Endothelial cell of hepatic sinusoid (primary cell): Measurements from ENCODE around the gene RELB.

Experiments
- in situ Hi-C: cut with HindIII; loops from 2 replicates; pipeline ENCODE4 v1.10.0; 2017; ENCODE audit warnings: low sequenced_read_pairs

RELB gene, protein sequence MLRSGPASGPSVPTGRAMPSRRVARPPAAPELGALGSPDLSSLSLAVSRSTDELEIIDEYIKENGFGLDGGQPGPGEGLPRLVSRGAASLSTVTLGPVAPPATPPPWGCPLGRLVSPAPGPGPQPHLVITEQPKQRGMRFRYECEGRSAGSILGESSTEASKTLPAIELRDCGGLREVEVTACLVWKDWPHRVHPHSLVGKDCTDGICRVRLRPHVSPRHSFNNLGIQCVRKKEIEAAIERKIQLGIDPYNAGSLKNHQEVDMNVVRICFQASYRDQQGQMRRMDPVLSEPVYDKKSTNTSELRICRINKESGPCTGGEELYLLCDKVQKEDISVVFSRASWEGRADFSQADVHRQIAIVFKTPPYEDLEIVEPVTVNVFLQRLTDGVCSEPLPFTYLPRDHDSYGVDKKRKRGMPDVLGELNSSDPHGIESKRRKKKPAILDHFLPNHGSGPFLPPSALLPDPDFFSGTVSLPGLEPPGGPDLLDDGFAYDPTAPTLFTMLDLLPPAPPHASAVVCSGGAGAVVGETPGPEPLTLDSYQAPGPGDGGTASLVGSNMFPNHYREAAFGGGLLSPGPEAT

DNA sequence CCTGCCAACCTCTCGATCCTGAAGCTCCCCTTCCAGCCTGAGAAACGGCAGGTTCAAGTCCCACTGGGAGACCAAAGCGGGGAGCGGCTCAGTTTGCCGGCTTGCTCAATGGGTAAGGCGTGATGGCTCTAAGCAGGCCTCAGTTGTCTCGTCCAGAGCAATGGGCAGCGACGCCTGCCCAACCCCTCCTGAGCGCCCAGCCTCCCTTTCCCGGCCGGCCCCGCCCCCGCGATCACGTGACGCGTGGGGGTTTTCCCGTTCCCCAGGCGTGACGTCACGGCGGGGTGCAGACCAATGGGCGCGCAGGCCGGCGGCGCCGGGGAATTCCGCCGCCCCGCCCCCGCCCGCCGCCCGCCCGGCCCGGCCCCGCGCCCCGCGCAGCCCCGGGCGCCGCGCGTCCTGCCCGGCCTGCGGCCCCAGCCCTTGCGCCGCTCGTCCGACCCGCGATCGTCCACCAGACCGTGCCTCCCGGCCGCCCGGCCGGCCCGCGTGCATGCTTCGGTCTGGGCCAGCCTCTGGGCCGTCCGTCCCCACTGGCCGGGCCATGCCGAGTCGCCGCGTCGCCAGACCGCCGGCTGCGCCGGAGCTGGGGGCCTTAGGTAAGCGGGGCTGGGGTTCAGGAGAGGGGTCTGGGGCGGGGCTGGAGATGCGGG is at the start of gene RELB:
TSS of gene RELB (plus strand) at position 378 of the 653 bp plus-strand sequence. CDS start at position 494, 116 bp downstream.
- in situ Hi-C loops = no loop called here

DNA sequence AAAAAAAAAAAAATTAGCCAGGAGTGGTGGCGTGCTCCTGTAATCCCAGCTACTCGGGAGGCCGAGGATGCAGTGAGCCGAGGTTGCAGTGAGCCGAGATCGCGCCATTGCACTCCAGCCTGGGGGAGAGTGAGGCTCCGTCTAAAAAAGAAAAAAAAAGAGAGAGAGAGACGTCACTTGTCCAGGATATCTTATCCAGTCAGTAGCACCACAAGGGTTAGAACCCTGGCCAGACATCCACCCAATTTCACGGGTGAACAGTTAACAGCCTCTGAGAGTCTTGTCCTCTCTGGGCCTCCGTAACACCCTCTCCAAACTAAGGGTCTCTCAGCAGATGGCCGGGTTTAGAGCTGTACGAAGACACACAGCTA is 47.0 kb upstream of the RELB start:
- in situ Hi-C loops = loop anchor here (5.0 to 10.0 kb wide), 4 partner anchors 57 to 281 kb away; partner anchors contain the start of gene BCAM

DNA sequence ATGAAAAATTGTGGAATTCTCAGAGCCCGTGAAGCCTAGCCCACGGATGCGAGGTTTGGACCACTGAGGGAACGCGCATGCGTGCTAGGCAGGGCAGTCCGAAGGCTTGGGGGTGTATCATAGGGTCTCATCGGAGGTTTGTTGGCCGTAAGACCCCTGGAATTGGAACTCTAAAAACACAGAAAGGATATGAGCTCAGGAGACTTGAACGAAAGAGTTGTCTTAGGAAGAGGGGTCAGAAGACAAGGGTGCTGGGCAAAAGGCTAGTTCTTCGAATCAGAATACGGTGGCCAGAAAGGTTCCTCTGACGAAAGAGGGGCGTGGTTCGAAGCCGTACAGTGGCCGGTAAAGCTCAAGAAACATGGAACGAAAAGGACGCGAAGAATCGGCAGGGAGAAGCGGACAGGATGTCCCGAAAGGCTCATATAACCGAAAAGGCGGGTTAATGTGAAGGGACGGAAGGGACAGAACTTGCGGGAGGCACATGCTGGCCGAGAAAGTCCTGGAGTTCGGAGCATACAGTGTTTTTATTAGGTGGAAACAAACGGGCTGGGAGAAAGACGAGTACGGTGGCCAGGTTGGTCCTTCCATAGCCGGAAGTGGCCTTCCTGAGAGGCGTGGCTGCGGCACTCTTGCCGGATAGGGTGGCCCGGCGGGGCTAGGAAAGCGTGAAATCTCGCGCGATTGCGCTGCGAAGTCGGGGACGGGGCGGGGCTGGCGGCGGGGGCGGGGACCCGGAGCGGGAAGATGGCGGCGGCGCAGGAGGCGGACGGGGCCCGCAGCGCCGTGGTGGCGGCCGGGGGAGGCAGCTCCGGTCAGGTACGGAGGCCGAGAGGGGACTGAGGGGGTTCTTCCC is 46.4 kb upstream of the RELB start, which contains the start of gene CLPTM1:
TSS of gene CLPTM1 (plus strand) at position 732 of the 856 bp plus-strand sequence. CDS start at position 748, 16 bp downstream.
- in situ Hi-C loops = loop anchor here (5.0 to 10.0 kb wide), 4 partner anchors 58 to 280 kb away; partner anchors contain the start of gene BCAM

DNA sequence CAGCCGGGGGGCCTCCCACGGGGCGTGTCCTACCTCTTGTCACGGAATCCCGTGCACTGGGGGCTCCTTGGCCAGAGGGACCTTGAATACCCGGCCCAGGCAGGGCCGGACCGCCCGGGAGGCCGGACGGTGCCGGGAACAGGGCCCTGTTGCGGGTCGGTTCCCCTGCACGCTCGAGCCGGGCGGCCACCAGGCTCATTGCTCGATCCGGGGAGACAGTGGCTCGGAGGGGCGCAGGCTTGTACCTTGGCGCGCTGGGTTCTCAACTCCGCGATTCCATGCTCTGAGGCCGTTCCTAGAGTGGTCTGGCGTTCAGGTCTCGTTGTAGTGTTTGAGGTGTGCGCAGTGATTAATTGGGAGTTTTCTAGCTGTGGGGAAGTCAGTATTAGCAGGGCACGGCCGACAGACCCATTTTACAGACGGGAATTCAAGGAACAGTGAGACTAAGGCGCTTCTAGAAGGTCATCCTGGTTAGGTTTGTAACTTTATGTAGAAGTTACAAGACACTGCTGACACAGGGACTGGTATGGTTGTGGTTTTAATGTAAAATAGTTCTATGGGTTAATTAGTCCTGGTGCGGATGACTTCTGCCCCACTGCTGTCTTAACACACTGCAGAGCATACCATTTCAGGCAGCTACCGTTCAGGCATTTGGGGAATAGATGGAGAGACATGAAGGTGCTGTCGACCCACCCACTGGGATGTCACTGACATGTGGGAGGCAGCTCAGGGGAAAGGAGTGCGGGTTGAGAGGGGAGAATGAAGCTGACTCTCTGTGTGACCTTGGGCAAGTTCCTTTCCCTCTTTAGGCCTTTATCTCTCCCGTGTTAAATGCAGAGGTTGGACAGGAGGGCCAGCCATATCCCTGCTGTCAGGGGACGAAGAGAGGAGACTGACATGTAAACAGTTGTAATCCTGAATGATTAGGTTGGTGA is 45.5 kb upstream of the RELB start:
- in situ Hi-C loops = loop anchor here (10.0 kb wide), 3 partner anchors 89 to 279 kb away; partner anchors contain the start of gene BCAM

DNA sequence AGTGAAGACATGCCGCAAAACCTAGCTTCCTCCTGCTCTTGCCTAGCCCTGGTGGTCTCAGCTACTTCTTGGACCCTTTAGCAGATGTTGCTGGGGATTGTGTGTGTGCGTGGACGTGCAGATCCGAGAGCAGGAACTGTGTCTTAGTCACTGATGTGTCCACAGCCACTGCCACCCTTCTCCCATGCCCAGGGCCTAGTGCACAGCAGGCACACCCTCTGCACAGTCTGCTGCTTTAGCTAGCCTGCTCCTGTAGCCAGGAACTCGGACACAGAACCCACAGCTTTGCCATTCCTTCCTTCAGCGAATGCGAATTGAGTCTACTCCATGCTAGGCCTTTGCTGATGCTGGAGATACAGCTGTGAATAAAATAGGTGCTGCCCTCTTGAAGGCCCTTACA is 43.7 kb upstream of the RELB start:
- in situ Hi-C loops = loop anchor here (10.0 kb wide), 3 partner anchors 87 to 277 kb away; partner anchors contain the start of gene BCAM

DNA sequence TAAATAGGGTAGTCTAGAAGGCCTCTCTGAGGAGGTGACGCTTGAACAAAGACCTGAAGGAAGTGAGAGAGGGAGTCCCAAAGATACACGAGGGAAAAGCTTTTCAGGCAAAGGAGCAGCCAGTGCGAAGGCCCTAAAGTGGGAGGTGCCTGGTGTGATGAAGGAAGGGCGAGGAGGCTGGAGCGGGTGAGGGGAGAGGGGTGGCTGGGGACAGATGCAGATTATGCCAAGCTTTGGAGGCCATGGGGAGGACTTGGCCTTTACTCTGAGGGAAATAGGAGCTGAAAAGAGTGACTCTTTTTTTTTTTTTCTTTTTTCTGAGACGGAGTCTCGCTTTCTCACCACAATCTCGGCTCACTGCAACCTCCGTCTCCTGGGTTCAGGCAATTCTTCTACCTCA is 43.2 kb upstream of the RELB start:
- in situ Hi-C loops = loop anchor here (10.0 kb wide), 3 partner anchors 87 to 277 kb away; partner anchors contain the start of gene BCAM

DNA sequence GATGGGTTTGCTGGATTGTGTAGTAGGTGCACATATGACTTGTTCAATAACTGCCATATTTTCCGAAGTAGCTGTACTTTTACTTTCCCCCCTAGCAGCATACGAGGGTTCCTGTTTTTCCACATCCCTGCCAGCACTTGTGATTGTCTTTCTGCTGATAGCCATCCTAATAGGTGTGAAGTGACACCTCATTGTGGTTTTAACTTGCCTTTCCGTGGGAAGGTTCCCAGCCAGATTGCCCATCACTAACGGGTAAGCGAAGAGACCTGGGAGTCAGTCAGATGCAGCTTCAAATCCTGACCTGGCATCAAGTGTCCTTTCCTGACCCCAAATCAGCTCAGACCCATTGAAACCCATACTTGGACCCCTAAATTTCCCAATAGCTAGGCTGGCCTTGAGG is 41.6 kb upstream of the RELB start:
- in situ Hi-C loops = loop anchor here (10.0 kb wide), 3 partner anchors 85 to 275 kb away; partner anchors contain the start of gene BCAM

DNA sequence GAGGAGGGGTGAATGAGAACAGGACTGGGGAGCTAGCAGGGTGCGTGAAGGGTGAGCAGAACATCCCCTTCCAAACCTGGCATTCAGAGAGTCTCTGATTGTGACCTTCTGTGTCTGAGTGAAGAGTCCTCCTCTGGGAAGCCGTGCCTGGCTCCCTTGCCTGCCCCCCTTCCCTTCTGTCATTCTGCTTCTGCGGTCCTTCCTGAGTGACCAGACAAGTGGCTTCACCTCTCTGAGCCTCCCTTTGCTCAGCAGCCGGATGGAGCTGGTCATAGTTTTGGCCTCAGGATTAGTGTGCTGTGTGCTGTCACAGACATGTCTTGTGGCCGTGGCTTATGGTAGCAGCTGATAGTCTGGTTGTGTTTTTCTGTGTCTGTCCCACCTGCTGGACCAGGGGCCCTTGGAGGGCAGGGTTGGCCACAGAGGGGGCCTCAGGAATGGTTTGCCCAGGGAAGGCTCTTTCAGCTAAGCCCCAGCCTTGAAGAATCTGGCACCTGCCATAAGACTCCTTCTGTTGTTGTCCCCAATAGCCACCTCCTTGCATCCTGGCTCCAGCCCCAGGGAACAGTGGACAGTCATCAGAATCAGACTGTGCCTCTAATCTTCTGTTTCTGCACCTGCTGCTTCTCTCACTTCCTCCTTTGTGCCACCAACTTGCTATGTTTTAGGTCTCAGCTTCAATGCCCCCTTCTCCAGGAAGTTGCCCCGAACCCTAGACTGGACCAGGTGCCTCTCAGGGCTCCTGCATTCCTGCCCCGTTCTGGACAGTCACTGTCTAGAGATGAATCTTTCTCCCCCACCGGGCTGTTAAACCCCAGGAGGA is 40.1 kb upstream of the RELB start:
- in situ Hi-C loops = no loop called here

DNA sequence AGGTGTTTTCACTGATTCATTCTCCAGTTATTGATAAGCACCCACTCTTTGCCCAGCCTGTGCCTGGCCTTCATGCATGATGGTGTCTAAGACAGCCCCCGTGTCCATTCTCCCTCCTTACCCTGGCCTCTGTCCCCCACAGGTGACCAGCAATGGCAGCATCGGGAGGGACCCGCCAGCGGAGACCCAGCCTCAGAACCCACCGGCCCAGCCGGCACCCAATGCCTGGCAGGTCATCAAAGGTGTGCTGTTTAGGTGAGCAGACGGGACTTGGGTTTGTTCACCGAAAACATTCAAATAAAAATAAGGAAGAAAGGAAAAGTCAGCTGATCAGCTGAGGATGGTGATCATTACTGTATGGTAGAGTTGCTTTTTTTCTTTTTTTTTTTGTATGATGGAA is 39.4 kb upstream of the RELB start:
- in situ Hi-C loops = no loop called here

DNA sequence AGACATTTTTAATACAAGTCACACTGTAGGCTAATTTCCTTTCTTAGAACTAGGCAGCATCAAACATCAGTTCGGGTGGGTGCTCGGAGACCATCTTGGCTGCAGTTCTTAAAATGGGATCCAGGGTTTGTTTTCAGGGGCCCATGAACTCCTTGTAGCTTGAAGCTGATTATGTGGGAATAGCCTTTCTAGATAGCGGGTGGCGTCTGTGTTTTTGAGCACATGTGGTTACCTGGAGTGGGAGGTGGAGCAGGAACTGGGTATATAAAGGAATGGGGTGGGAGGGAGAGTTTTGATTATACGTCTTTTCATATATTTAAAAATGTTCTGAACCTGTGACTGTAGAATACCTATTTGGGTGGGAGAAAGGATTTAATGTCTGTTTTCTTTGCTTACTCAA is 33.1 kb upstream of the RELB start:
- in situ Hi-C loops = no loop called here

DNA sequence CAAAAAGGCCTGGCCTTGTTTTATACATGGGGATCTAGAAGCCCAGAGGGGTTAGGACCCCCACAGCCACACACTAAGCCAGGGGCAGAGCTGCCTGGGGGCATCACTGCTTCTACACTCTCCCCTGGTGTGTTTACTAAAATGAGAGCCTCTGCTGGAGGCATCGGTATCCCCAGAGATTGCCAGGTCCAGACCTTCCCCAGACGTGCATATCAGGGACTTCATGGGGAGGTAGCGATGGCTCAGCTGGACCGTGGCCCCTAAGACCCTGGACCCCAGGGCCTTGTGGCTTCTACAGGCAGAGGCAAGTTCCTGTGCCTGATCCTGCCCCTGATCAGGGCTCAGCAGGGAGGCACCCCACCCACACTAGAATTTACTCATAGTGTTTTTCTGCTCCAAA is 32.6 kb upstream of the RELB start:
- in situ Hi-C loops = no loop called here

DNA sequence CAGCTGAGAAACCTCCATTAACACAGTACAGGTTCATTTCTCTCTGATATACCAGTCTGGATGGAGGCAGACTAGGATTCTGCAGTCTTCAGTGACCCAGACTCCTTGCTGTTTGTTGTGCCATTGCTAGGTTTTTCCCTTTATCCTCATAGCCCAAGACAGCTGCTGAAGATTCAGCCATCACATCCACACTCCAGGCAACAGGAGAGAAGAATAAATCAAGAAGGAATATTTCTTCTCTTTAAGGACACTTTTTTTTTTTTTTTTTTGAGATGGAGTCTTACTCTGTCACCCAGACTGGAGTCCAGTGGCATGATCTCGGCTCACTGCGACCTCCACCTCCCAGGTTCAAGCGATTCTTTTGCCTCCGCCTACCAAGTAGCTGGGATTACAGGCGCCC is 31.8 kb upstream of the RELB start:
- in situ Hi-C loops = no loop called here

DNA sequence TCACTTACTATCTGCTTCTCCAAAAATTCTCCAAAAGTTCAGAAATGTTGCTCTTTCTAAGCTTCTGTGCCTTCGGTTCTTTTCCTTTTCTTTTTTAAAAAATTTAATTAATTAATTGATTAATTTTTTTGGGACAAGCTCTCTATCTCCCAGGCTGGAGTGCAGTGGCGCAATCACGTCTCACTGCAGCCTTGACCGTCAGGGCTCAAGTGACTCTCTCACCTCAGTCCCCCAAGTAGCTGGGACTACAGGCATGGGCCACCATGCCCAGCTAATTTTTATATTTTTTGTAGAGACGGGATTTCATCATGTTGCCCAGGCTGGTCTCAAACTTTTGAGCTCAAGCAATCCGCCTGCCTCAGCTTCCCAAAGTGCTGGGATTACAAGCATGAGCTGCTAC is 29.8 kb upstream of the RELB start:
- in situ Hi-C loops = loop anchor here (10.0 kb wide), 2 partner anchors 53 to 57 kb away; partner anchors contain the start of gene APOC1

DNA sequence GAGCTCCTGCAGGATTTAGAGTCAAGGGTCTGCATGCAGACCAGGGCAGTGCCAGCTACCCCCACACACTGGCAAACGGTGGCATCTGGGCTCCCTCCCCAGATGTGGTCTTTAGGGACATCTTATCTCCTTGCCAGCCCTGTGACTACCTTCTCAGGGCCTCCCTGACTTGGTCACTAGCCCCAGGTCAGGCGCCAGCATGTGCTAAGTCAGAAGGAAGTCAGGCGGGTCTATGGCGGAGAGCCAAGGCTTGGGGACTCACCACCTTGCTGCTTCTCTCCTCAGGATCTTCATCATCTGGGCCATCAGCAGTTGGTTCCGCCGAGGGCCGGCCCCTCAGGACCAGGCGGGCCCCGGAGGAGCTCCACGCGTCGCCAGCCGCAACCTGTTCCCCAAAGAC is 28.5 kb upstream of the RELB start:
- in situ Hi-C loops = loop anchor here (10.0 kb wide), 2 partner anchors 52 to 58 kb away; partner anchors contain the start of gene APOC1

DNA sequence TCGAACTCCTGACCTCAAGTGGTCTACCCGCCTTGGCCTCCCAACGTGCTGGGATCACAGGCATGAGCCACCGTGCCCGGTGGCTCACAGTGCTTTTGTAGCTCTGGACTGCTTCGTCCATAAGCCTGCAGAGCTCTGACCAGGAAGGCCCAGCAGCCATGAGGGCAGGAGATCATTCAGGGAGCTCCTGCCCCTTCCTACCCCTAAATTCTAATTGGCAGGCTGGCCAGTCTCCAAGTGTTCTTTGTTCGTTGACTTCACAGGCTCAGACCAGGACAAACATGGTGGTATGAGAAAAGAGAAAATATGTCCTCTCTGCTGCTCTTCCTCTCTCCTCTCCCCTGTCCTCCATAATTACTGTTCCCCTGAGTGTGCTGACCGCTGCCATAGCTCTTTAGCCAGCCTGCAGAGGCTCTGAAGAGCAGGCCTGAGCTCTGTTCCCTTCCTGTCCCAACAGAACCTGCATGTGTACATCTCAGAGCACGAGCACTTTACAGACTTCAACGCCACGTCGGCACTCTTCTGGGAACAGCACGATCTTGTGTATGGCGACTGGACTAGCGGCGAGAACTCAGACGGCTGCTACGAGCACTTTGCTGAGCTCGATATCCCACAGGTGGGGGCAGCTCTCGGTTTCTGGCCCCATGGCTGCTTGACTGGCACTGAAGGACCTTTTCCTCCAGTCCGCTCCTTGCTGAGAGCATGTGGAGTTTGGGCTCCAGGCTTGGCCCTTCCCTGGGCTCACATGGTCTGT is 27.1 kb upstream of the RELB start:
- in situ Hi-C loops = loop anchor here (10.0 kb wide), 2 partner anchors 51 to 59 kb away; partner anchors contain the start of gene APOC1

DNA sequence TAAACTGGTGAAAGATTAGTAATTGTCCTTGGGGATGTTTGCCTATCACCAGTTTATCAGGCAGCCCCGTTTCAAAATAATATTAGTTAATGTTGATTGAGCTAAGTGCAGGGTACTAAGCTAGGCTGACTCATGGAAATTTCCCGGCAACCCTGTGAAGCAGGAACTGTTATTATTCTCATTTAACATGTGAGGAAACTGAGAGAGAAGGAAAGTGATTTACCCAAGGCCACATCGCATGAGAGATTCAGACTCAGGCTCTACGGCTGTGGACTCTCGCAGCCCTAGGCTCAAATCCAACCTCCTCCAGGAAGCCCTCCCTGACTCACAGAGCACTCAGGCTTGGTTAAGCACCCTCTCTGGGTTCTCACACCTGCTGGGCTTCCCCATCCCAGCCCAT is 26.4 kb upstream of the RELB start:
- in situ Hi-C loops = loop anchor here (10.0 kb wide), 2 partner anchors 50 to 60 kb away; partner anchors contain the start of gene APOC1

DNA sequence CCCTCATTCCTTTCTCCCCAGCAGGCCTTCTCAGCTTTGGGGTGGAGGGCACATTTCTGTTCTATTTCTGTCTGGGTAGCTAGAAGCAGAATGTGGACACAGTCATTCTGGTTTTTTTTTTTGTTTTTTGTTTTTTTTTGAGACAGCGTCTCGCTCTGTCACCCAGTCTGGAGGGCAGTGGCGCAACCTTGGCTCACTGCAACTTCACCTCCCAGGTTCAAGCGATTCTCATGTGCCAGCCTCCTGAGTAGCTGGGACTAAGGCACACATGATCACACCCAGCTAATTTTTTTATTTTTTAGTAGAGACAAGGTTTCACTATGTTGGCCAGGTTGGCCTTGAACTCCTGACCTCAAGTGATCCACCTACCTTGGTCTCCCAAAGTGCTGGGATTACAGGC is 25.8 kb upstream of the RELB start:
- in situ Hi-C loops = loop anchor here (10.0 kb wide), 2 partner anchors 49 to 61 kb away; partner anchors contain the start of gene APOC1
